Measurements from ENCODE around the gene BAMBI.
"Not testable (repeated sequence)": the region's sequence is repeated elsewhere in the genome, so short reads cannot be mapped to it uniquely, and the experiment has no call there.

Gene BAMBI, protein sequence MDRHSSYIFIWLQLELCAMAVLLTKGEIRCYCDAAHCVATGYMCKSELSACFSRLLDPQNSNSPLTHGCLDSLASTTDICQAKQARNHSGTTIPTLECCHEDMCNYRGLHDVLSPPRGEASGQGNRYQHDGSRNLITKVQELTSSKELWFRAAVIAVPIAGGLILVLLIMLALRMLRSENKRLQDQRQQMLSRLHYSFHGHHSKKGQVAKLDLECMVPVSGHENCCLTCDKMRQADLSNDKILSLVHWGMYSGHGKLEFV

DNA sequence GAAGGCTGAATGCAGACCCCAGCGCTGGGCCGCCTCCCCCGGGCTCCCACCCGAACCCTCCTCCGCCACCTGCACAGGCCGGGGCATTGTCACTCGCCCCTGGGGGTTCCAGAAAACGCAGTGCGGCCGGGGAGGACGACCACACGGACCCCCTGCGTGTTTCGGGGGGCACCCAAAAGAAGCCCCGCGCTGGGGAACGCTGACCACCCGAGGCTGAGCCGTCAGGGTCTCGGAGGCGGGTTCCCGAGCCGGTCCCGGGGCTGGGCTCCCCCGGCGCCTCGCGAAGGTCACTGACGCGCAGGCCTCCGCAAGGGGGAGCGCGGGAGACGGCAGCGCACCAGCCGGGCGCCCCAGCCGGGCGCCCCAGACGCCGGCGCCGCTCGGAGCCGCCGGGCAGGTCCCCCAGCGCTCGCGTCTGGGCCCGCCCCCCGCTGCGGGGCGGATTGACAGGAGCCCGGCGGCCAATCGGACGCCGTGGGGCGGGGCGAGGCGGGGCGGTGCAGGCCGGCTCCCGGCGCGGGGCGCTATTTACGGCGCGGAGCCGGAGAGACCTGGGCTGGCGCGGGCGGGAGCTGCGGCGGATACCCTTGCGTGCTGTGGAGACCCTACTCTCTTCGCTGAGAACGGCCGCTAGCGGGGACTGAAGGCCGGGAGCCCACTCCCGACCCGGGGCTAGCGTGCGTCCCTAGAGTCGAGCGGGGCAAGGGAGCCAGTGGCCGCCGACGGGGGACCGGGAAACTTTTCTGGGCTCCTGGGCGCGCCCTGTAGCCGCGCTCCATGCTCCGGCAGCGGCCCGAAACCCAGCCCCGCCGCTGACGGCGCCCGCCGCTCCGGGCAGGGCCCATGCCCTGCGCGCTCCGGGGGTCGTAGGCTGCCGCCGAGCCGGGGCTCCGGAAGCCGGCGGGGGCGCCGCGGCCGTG is at the start of gene BAMBI:
TSS of gene BAMBI (plus strand) at position 554 of the 920 bp plus-strand sequence. CDS start 377 bp downstream, outside the sequence.
- peak; percentile 91 to 94 for DNase-seq

DNA sequence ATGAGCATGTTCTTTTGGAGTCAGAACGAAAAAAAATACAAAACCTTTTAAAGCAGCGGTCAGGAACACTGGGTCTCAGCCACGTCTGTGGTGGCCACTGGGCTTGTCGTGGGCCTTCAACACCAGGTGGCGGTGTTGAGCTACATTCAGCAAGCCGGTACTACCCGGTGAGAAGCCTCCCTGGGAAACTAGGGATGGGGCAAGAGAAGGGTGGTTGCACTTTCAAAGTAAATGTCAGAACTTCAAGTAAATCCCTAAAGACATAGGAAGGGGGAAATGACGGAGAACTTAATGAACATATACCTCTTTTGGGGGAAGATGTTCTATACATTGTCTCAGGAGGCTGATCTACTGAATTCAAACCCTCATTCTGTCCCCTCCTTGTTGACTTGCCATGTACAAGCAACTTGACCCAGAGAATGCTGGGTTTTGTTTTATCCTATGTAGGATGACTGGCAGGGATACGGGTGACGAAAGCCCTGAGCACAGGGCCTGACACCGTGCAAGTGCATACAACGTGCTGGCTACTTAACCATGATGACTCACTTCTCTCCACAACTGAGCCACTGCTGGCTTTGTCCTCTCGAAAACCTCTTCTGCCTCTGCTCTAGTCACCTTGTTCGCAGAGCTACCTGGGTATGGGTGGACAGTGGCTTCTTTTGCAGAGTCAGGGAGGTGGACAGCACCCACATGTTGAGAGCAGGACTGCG is 49.0 kb upstream of the BAMBI start:
- peak; percentile 61 to 64 for DNase-seq

DNA sequence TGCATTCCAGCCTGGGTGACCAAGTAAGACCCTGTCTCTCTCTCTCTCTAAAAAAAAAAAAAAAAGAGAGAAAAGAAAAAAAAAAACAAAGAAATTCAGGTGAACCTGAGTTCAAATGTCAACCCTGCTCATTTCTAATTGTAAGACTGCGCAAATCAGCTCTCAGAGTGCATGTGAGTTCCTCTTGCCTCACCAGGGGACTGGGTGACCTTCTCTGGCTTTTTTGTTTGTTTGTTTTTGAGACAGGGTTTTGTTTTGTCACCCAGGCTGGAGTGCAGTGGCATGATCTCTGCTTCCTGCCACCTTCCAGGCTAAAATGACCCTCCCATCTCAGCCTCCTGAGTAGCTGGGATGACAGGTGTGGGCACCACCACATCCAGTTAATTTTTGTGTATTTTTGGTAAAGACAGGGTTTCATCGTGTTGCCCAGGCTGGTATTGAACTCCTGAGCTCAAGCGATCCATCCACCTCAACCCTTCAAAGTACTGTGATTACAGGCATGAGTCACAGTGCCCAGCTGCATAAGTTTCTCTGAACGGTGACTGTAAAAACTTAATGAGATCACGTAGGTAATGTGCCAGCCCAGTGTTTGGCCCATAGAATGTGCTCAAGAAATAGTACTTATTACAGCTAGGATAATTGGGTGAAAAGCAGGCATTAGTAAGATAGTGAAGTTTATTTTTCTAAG is 45.3 kb upstream of the BAMBI start:
- no peak for DNase-seq

DNA sequence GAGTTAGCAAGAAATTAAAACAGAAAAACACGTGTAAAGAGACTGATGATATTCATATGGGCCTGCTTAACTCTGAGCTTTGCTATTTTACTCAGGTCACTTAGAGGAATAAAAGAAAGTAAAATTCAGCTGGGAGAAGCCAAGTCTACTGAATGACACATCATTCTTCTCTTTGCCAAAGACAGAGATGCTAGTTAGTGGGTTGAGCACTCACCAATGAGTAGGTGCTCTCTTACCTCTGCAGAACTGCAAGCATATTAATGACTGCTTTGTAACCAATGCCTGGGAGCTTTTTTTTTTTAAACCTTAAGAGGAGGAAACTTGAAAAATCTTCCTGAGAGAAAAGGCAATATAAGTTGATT is 44.8 kb upstream of the BAMBI start:
- DNase-seq, result no peak

DNA sequence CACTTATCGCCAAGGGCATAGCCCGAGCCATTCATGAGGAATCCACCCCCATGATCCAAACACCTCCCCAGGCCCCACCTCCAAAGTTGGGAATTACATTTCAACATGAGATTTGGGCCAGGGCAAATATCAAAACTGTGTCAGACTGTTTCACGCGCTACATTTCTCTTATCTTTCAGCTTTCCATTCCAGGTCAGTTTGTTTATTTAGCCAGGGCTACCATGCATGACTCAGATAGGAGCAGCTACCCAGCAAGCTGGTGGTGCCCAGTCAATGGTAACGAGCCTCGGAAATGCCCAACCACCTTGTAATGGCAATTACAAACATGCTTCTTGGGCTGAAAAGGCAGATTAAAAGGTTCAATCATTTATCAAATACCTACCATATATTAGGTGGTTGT is 43.6 kb upstream of the BAMBI start:
- DNase-seq, result no peak

DNA sequence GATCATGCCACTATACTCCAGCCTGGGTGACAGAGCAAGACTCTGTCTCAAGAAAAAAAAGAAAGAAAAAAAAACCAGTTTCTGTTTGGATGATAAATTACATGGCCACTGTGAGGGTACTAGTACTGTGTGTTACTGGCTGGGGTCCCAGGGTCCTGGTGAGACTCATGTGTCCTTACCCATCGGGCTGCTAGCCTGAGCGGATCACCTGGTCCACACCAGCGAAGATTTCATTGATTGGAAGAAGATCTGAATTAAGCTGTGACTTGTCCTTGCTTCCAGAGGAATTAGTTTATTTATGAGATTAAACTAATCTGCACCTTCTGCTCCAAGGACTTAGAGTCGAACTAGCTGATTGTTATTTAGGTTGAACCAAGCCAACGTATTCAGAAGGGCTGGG is 40.0 kb upstream of the BAMBI start:
- no peak for DNase-seq

DNA sequence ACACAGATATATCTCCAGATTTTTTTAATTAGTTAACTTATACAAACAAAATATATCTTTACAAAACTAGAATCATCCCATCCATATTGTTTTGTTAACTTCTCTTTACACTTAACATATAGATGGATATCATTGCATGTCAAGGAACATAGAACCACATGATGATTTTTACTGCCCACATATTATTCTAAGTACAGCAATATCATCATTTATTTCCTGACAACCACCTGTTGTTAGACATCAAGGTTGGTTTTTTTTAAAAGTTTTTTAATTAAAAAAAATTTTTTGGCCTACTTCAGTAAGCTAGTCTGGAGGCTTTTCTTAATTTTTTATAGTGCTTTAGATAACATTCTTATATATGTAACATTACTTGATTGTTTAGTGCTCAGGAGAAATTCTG is 38.9 kb upstream of the BAMBI start:
- DNase-seq, result no peak

DNA sequence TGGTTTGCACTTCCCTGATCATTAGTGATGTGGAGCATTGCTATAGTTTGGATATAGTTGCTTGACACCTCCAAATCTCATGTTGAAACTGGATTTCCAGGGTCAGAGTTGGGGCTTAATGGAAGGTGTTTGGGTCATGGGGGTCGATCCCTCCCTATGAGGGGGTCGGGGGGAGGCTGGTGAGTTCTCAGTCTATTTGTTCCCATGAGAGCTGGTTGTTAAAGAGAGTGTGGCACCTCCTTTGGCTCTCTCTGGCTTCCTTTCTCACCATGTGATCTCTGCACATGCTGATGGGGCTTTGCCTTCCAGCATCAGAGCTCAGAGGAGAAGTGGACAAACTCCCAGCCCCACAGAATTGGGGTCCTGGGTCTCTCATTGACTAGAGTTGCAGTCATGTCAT is 36.8 kb upstream of the BAMBI start:
- no peak for DNase-seq

DNA sequence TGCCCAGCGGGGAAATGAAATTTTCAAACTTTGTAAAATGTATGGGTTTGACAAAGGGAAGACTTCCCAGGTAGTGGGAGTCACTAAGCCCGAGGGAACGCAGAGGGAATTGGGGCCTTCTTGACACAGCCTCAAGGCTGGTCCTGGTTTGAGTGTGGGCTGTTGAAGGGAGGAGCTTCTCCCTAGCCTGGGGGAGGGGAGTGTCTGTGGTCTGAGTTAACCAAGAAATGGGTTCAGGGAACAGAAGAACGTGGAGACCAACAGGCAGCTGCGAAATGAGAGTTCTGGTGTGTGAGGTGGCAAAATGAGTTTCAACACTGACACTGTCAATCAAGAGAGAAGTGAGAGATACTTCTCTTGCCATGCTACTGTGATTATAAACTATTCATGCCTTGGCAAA is 32.7 kb upstream of the BAMBI start:
- DNase-seq, result no peak

DNA sequence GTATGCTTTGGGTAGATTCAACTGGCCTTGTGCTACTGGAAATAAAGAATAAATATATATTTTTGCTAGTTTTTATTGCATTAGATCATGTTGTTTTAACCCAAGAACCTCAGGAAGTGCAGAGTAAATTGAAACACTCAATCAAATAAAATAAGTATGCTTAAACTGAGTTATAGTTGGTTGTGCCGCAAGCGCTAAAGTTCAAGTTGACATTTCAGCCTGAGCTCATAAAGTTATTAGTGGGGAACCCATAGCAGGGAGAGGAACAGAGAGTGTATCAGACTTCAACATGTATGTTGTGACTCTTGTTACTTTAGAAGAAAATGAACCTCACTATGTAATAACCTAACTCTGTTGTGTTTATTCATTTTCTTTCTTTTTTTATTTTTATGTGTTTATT is 25.2 kb upstream of the BAMBI start:
- no peak for DNase-seq

DNA sequence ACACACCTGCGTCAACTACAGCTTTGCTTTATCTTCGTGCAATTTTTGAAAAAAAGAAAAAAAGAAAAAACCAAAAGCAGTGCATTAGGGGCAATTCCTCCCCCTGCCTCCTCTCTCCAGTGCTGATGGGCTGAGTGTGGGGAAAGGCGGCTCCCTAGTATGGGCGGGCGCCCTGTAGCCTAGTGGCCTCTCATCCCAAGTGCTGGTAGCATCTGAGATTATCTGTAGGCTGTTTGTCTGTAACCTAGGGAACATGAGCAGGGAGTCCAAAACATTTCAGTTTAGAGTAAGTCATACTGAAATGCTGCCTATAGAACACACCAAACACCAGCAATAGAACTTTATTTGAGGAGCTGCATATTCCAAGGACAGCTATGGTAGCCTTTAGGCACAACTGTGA is 24.6 kb upstream of the BAMBI start:
- DNase-seq, result no peak

DNA sequence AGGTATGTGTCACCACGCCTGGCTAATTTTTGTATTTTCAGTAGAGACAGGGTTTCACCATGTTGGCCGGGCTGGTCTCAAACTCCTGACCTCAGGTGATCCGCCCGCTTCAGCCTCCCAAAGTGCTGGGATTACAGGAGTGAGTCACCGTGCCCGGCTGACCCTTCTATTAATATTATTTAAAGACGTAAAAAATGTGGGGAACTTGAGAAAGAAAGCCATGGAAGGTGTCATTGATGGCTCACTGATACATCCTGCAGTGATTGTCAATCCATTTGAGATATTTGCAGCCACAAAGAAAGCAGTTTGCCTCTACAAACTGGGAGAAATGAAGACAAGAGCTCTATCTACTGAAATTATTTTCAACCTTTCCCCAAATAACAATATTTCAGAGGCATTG is 18.5 kb upstream of the BAMBI start:
- DNase-seq, result not testable (repeated sequence)

DNA sequence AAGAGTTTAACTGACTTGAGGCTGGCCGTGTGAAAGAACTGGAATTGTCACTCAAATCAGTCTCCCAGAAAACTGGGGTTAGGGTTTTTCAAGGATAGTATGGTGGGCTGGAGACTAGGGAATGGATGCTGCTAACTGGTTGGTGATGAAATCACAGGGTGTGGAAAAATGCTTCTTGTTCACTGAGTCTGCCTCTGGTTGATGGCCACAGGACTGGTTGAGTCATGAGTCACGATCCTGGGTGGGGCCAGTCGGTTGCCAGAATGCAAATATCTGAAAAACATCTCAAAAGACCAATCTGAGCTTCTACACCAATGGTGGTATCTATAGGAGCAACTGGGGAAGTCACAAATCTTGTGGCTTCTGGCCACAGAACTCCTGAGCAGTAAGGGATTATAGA is 16.3 kb upstream of the BAMBI start:
- no peak for DNase-seq

DNA sequence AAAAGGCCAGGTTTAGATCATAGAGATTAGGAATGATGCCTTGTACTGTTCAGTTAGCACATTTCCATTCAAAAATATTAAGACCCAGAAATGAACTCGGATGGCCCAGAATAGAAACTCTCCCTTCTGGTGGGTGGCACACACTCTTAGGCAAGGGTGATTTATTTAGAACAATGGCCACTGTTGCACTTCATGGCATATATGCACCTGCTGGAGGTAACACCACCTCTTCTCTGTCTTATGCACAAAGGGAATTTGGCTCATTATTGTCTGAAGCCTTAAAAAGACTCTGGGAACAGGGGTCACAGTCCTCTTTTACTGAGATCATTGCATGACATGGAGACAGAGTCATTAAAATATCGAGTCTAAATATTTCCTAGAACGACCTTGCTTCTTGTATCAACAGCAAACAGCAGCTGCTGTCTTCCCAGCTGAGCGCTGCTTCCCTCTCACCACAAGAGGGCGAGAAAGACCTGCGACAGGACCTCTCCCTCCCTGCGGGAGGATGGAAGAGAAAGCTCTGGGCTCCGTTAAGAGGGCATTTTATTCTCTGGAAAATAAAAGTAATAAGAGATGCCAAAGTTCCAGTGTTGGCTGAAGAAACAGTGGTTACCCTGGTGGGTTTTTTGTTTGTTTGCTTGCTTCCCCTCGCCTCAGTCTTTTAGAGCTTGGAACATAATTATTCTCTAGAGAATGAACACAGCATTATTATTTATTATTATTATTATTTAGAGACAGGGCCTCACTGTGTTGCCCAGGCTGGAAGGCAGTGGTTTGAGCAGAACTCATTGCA is 13.5 kb upstream of the BAMBI start:
- peak; percentile 92 to 94 for DNase-seq

DNA sequence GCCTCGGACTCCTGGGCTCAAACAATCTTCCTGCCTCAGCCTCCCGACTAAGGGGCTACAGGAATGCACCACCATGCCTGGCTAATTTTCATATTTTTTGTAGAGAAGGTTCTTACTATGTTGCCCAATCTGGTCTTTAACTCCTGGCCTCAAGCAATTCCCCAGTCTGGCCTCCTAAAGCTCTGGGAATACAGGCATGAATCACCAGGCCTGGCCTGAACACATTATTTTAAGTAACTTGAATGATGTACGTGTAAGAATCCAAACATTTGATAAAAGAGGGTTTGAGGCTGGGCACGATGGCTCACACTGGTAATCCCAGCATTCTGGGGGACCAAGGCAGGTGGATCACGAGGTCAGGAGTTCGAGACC is 13.0 kb upstream of the BAMBI start:
- no peak for DNase-seq

DNA sequence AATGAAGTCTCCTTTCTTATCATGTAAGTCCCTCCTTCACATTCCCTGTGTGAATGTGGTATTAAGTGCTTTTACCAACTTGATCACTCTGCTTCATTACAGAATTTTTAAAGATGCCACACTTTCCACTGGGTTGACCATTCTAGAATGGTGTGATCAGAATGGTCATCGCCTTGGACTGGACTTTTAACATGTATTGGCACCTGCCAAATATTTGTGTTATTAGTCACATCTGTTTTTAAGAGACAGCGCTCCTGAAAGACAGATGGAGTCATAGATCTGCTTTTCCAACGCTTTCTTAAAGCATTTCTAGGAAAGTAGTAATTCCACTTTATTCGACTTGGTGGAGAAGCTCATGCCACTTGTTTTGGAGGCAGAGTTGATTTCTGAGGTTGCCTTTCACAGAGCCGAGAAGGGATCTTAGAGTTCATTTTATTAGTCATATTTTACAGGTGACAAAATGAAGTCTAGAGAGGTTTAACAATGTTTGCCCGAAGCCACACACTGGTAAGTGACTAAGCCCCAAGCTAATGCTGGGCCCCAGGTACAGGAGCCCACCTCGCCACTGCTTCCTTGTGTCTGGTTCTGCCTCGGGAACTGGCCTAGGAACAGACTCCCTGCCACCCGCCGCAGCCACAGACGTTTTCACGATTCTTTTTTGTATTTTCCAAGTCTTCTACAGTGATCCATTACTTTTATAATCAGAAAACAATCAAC is 10.4 kb upstream of the BAMBI start:
- no peak for DNase-seq

DNA sequence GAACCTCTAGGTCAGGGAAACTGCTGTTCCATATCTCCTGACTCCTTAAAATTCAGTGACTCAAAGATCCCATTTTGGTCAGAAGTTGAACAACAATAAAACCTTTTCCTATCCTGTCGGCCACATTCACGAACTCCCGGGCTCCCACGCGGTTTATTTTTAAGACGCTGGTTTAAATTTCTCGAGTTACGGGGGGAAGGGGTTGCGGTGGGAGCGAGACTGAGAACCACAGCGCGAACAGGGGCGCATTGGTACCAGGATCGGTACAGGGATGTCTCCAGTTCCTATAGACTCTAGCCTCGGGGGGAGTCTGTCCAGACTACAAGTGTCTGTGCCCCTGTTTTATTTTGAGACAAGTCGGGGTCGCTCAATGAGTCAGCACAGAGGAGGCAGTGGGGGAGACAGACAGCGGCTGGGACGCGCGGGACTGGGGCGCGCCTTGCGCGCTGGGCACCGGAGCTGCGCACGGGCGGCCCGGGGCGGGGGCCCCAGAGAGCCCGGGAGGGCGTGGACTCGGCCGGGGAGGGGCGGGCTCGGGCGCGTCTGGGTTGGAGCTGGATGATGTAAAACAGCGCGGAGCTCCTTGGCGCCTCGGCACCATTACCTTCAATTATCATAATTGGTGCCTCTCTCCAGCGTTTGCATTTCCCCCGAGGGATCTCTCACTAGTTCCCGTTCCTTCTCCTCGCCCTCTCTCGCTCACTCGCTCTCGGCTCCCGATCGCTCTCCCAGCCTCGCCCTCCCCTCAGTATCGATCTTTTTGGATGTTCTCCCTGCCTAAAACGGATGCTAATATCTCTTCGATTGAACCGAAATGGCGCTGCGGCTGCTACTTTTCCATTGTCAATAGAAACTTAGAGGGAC is 8.7 kb upstream of the BAMBI start:
- no peak for DNase-seq

DNA sequence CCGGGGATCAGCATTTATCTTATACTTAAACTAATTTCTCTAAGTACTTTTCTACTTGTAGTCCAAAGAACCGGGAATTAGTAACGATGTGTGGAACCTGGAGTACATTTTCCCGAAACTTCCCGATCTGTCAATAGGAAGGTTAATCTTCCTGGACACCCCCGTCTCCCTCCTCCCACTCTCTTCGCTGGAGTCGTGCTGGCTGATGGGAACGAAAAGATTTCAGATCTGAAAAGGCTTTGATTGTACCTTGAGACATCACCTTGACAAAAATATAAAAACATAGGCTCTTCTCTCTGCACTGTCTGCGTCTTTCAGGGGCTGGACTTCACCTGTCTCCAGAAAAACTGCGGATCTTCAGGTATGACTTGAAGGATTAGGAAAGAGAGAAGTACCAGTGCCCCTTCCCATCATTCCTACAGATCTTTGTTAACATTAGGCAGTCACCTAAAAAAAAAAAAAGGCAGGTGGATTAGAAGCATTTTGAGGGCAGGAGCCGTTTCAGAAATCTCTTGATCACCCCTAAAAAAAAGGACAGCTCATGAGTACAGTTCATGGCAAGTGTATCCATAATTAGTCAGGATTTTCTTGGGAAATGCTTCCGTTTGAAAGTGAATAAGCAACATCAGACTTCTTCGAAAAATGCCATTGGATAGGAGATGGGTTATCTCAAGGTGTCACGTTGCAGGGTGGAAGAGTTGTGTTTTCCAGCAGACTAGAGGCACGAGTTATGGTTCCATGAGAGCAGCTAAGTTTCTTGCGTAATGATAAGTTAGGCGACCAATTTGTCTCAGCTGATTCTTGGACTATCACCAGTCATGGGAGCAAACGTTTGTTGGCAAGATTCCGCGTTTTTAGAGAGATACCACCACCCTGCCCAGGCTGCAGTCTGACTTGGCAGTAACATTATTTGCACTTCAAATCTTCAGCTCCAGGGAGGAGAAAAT is 7.8 kb upstream of the BAMBI start:
- no peak for DNase-seq

DNA sequence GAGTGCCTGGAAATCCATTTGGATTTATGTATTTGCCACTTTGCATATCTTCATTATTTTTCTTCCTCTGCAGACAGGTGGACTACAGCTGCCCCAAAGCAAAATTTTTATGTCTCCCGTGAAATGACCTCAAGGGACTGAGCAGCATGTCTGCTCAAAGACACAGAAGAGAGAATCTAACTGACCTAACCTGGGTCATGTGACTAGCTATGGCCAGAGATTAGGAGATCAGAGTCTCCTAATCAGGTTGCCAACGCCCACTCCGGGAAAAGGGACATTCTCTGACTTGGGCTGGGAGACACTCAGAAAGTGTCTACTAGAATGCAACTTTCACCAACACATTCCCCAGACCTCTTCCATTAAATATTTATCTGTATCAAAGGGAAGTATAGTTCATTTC is 2.5 kb upstream of the BAMBI start:
- no peak for DNase-seq
